Muscle layer of duodenum (tissue), 2 donors: Measurements from ENCODE around the gene NKAIN2.

ENCODE experiments used
- H3K27ac ChIP-seq: one replicate; pipeline ENCODE4 v1.7.0; 2013; ENCODE audit warnings: mild to moderate bottlenecking, low read length
- H3K27me3 ChIP-seq: one replicate; pipeline ENCODE4 v1.7.0; 2013; ENCODE audit warnings: low read depth, mild to moderate bottlenecking, control low read depth, low read length
- H3K36me3 ChIP-seq, 2 donors: one replicate each; pipeline ENCODE4 v1.7.0; 2013; ENCODE audit warnings: low read length in 2 of 2, control low read depth in 1 of 2, mild to moderate bottlenecking in 1 of 2; ENCODE audit not compliant: insufficient read depth in 2 of 2, control insufficient read depth in 1 of 2
- H3K4me1 ChIP-seq, 2 donors: one replicate each; pipeline ENCODE4 v1.7.0; 2013; ENCODE audit warnings: low read length in 2 of 2, mild to moderate bottlenecking in 2 of 2, control low read depth in 1 of 2, moderate library complexity in 1 of 2; ENCODE audit not compliant: insufficient read depth in 2 of 2, control insufficient read depth in 1 of 2
- H3K4me3 ChIP-seq, 2 donors: one replicate each; pipeline ENCODE4 v1.7.0; 2013; ENCODE audit warnings: low read length in 2 of 2, low read depth in 1 of 2, mild to moderate bottlenecking in 1 of 2
- H3K9me3 ChIP-seq, 2 donors: one replicate each; pipeline ENCODE4 v1.7.0; 2013; ENCODE audit warnings: low read length in 2 of 2, control low read depth in 1 of 2, mild to moderate bottlenecking in 1 of 2; ENCODE audit not compliant: control insufficient read depth in 1 of 2
- donor health status: healthy.

NKAIN2 gene

GRCh38 chr6:124036384-124036783 lies 232.7 kb downstream of the NKAIN2 start:
- Histone ChIP-seq H3K27me3 (no peaks in the 10 kb centered on the region), H3K9me3 (no peaks in the 10 kb centered on the region), H3K27ac (no peak overlapping the region), H3K4me1 (no peaks in the 10 kb centered on the region), H3K4me3 (no peak overlapping the region), H3K36me3 (no peaks in the 10 kb centered on the region)

- Histone ChIP-seq H3K9me3 (no peaks in the 10 kb centered on the region), H3K27ac (no peak overlapping the region), H3K4me3 (no peak overlapping the region), H3K27me3 (no peaks in the 10 kb centered on the region), H3K36me3 (no peaks in the 10 kb centered on the region), H3K4me1 (no peaks in the 10 kb centered on the region)
These were observed 237.0 kb downstream of the NKAIN2 start for GRCh38 chr6:124040655-124041054.

GRCh38 chr6:124052120-124052519 lies 248.5 kb downstream of the NKAIN2 start:
- Histone ChIP-seq H3K4me3 (no peak overlapping the region), H3K4me1 (no peaks in the 10 kb centered on the region), H3K27me3 (no peaks in the 10 kb centered on the region), H3K27ac (no peak overlapping the region), H3K36me3 (no peaks in the 10 kb centered on the region), H3K9me3 (no peaks in the 10 kb centered on the region)

GRCh38 chr6:124053315-124053714 lies 249.7 kb downstream of the NKAIN2 start:
- H3K4me3 ChIP-seq, result no peak overlapping the region

GRCh38 chr6:124054034-124054433 lies 250.4 kb downstream of the NKAIN2 start:
- no peaks in the 10 kb centered on the region for H3K27me3 ChIP-seq
- H3K4me3 ChIP-seq, result no peak overlapping the region

More at GRCh38 chr6:124053315-124053714, 249.7 kb downstream of the NKAIN2 start:
- no peaks in the 10 kb centered on the region for H3K27me3 ChIP-seq
- H3K9me3 ChIP-seq, result no peaks in the 10 kb centered on the region
- H3K27ac ChIP-seq, result no peak overlapping the region
- H3K4me1 ChIP-seq, result no peaks in the 10 kb centered on the region
- no peaks in the 10 kb centered on the region for H3K36me3 ChIP-seq

GRCh38 chr6:124055395-124055794 lies 251.7 kb downstream of the NKAIN2 start:
- Histone ChIP-seq H3K9me3 (no peaks in the 10 kb centered on the region), H3K4me3 (no peak overlapping the region), H3K27me3 (no peaks in the 10 kb centered on the region), H3K27ac (no peak overlapping the region), H3K4me1 (no peaks in the 10 kb centered on the region), H3K36me3 (no peaks in the 10 kb centered on the region)

More at GRCh38 chr6:124054034-124054433, 250.4 kb downstream of the NKAIN2 start:
- Histone ChIP-seq H3K27ac (no peak overlapping the region), H3K36me3 (no peaks in the 10 kb centered on the region), H3K4me1 (no peaks in the 10 kb centered on the region), H3K9me3 (no peaks in the 10 kb centered on the region)

- no peaks in the 10 kb centered on the region for H3K36me3 ChIP-seq
- no peaks in the 10 kb centered on the region for H3K27me3 ChIP-seq
- H3K27ac ChIP-seq, result no peak overlapping the region
- no peaks in the 10 kb centered on the region for H3K4me1 ChIP-seq
- H3K9me3 ChIP-seq, result no peaks in the 10 kb centered on the region
- no peak overlapping the region for H3K4me3 ChIP-seq
These were observed 252.3 kb downstream of the NKAIN2 start for GRCh38 chr6:124055963-124056362.

- Histone ChIP-seq H3K4me3 (no peak overlapping the region), H3K9me3 (no peaks in the 10 kb centered on the region), H3K27me3 (no peaks in the 10 kb centered on the region), H3K27ac (no peak overlapping the region), H3K36me3 (no peaks in the 10 kb centered on the region), H3K4me1 (no peaks in the 10 kb centered on the region)
These were observed 253.0 kb downstream of the NKAIN2 start for GRCh38 chr6:124056407-124057334.

- H3K4me1 ChIP-seq, result no peaks in the 10 kb centered on the region
- no peak overlapping the region for H3K4me3 ChIP-seq
- no peak overlapping the region for H3K27ac ChIP-seq
- H3K27me3 ChIP-seq, result no peaks in the 10 kb centered on the region
- H3K36me3 ChIP-seq, result no peaks in the 10 kb centered on the region
- H3K9me3 ChIP-seq, result no peaks in the 10 kb centered on the region
These were observed 253.8 kb downstream of the NKAIN2 start for GRCh38 chr6:124057461-124057860.

- Histone ChIP-seq H3K27me3 (no peaks in the 10 kb centered on the region), H3K4me3 (no peak overlapping the region), H3K36me3 (no peaks in the 10 kb centered on the region), H3K9me3 (no peaks in the 10 kb centered on the region), H3K27ac (no peak overlapping the region), H3K4me1 (no peaks in the 10 kb centered on the region)
These were observed 260.9 kb downstream of the NKAIN2 start for GRCh38 chr6:124064317-124065113.

- Histone ChIP-seq H3K36me3 (no peaks in the 10 kb centered on the region), H3K4me3 (no peak overlapping the region), H3K9me3 (no peaks in the 10 kb centered on the region), H3K4me1 (no peaks in the 10 kb centered on the region), H3K27me3 (no peaks in the 10 kb centered on the region), H3K27ac (no peak overlapping the region)
These were observed 262.6 kb downstream of the NKAIN2 start for GRCh38 chr6:124066269-124066668.
